Measurements from ENCODE around the gene TNP2.

TNP2 gene

GRCh38 chr16:11232852-11233726 is 36.0 kb downstream of the TNP2 start:
- no peak for DNase-seq (ENCODE audit: low read depth, low spot score)
- in situ Hi-C loops (cut with HindIII; ENCODE audit: low sequenced_read_pairs): no loop called here
- H3K4me3 ChIP-seq (ENCODE audit: low read depth, low read length): no peak overlapping the region
- TF ChIP-seq, protein P1, sequence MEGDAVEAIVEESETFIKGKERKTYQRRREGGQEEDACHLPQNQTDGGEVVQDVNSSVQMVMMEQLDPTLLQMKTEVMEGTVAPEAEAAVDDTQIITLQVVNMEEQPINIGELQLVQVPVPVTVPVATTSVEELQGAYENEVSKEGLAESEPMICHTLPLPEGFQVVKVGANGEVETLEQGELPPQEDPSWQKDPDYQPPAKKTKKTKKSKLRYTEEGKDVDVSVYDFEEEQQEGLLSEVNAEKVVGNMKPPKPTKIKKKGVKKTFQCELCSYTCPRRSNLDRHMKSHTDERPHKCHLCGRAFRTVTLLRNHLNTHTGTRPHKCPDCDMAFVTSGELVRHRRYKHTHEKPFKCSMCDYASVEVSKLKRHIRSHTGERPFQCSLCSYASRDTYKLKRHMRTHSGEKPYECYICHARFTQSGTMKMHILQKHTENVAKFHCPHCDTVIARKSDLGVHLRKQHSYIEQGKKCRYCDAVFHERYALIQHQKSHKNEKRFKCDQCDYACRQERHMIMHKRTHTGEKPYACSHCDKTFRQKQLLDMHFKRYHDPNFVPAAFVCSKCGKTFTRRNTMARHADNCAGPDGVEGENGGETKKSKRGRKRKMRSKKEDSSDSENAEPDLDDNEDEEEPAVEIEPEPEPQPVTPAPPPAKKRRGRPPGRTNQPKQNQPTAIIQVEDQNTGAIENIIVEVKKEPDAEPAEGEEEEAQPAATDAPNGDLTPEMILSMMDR (IDR thresholded peaks at IDR 0.05; ENCODE audit: low read depth, low read length): no peak

DNA sequence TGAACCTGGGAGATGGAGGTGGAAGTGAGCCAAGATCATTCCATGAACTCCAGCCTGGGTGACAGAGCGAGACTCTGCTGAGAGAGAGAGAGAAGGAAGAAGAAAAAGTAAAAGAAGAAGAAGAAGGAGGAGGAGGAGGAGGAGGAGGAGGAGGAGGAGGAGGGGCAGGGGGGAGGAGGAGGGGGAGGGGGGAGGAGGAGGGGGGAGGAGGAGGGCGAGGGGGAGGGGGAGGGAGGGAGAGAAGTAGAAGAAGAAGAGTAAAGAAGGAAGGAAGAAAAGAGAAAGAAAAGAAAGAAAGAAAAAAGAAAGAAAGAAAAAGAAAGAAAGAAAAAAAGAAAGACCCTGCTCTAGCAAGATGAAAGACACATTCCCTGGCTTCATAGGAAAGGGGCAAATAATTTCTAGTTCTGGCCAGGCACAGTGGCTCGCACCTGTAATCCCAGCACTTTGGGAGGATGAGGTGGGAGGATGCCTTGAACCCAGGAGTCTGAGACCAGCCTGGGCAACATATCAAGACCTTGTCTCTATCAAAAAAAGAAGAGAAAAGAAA is 36.7 kb downstream of the TNP2 start:
- in situ Hi-C loops (cut with HindIII; ENCODE audit: low sequenced_read_pairs): no loop called here
- no peak for DNase-seq (ENCODE audit: low read depth, low spot score)
- TF ChIP-seq, protein P1 (IDR thresholded peaks at IDR 0.05; ENCODE audit: low read depth, low read length): no peak
- no peak overlapping the region for H3K4me3 ChIP-seq (ENCODE audit: low read depth, low read length)

DNA sequence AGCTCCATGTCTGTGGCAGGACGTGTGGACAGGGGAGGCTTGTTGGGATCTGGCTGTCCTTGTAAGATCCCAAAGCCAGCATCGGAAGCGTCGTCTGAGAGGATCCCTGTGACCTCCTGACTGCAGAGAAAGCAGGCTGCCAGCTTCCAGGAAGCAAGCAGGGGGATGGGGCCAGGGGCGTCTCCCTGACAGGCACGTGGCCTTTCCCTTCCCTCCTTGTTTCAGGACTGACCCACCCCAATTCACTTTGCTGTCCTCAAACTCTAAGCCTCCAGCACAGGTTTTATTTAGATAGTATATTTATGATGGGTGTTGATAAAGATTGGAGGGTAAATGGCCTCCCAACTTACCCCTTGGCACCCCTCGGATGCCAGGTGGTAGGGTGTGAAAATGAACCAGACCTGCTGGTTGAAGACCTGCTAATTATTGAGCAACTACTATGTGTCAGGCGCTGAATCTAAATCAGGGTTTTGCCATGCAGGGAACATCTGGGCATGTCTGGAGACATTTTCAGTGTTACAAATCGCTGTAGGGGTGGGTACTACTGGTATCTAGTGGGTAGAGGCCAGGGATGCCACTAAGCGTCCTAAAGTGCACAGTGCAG is 37.7 kb downstream of the TNP2 start:
- DNase-seq (ENCODE audit: low read depth, low spot score): no peak
- H3K4me3 ChIP-seq (ENCODE audit: low read depth, low read length): no peak overlapping the region
- TF ChIP-seq, protein P1 (IDR thresholded peaks at IDR 0.05; ENCODE audit: low read depth, low read length): no peak
- in situ Hi-C loops (cut with HindIII; ENCODE audit: low sequenced_read_pairs): no loop called here

- DNase-seq (ENCODE audit: low read depth, low spot score): no peak
- H3K4me3 ChIP-seq (ENCODE audit: low read depth, low read length): no peak overlapping the region
- in situ Hi-C loops (cut with HindIII; ENCODE audit: low sequenced_read_pairs): no loop called here
- TF ChIP-seq, protein P1 (IDR thresholded peaks at IDR 0.05; ENCODE audit: low read depth, low read length): no peak
Observed at GRCh38 chr16:11229906-11230305, 39.2 kb downstream of the TNP2 start.

GRCh38 chr16:11229432-11229831 is 39.7 kb downstream of the TNP2 start:
- no peak overlapping the region for H3K4me3 ChIP-seq (ENCODE audit: low read depth, low read length)
- in situ Hi-C loops (cut with HindIII; ENCODE audit: low sequenced_read_pairs): no loop called here
- no peak for DNase-seq (ENCODE audit: low read depth, low spot score)
- TF ChIP-seq, protein P1 (IDR thresholded peaks at IDR 0.05; ENCODE audit: low read depth, low read length): no peak

DNA sequence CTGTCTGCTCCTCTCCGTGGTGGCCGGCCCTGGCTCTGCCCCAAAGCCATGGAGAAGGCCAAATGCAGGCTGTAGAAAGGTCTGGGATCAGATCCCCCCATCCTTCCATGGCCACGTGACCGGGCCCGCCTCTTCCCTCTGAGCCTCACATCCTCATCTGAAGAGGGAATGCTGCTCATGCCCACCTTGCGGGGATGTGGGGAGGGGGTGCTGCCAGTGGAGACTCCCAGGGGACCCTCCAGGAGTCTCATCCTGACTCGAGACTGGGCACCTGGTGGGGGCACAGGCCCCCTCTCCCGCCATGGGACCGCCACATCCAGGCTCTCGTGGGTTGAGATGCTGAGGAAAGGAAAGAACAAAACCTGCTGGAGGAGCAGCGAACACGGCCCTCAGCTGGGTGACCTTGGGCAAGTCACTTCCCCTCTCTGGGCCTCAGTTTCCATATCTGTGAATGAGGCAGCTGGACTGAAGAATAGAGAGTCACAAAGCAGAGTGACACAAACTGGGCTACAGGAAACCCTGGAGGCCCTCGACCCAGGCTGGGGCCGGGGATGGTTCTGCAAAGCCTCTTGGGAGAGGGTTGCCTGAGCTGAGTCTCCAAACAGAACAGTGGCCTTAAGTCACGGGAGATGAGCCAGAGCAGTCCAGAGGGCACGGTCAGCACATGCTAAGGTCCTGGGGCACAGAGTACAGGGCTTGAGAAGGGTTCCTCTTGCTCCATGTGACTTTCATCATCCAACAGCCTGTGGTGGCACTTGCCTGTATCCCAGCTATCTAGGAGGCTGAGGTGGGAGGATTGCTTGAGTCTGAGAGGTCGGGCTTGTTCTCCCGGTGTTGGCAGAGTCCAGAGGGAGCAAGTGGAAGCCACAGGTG is 43.2 kb downstream of the TNP2 start:
- in situ Hi-C loops (cut with HindIII; ENCODE audit: low sequenced_read_pairs): no loop called here
- DNase-seq (ENCODE audit: low read depth, low spot score): no peak
- no peak overlapping the region for H3K4me3 ChIP-seq (ENCODE audit: low read depth, low read length)
- TF ChIP-seq, protein P1 (IDR thresholded peaks at IDR 0.05; ENCODE audit: low read depth, low read length): no peak

Data from astrocyte of the spinal cord (primary cell).